ENCODE data around the gene ARAP2.

GRCh38 chr4:36177946-36178345 is 66.4 kb downstream of the ARAP2 start:
- no peak for TF ChIP-seq POLR2A (IDR thresholded peaks at IDR 0.05)
- TF ChIP-seq CTCF (IDR thresholded peaks at IDR 0.05) = no peak
- no peak for TF ChIP-seq POLR2AphosphoS5 (IDR thresholded peaks at IDR 0.05)
- TF ChIP-seq EP300 (IDR thresholded peaks at IDR 0.05) = no peak

Data from gastroesophageal sphincter (tissue), 3 donors.